ENCODE measurements around the gene GRIK1. TPM values are rescaled to one million over a fixed set of nuclear protein-coding genes. Genes with fewer than 3 reads are reported as not detected.

Gene GRIK1
- total RNA-seq, 4 donors from 2014 or later: 0.44 to 4.1 (median 2.6) TPM

DNA sequence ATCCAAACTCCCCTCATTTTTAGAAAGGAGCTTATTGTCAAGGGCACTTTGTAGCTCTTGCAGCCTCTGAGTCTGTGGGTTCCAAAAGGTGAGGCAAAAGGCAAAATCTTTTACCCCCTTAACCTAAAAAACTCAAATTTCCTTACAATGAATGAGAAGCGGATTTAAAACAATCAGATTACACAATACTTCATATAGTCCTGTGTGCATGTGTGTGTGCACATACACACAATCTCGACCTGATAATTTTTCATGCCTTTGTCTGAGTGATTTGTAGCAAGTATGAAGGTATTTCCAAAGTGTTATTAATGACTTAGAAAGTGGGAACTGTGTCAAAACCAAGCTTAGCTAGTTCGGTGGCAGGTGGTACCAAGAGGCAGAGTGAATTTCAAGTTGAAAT, 42.9 kb downstream of the GRIK1 start:
- H3K27ac ChIP-seq: no peak overlapping the region
- H3K4me3 ChIP-seq: no peak overlapping the region
- TF ChIP-seq EP300 (IDR thresholded peaks at IDR 0.05) (no peak), POLR2A (IDR thresholded peaks at IDR 0.05) (no peak)
- TF ChIP-seq, protein P1, sequence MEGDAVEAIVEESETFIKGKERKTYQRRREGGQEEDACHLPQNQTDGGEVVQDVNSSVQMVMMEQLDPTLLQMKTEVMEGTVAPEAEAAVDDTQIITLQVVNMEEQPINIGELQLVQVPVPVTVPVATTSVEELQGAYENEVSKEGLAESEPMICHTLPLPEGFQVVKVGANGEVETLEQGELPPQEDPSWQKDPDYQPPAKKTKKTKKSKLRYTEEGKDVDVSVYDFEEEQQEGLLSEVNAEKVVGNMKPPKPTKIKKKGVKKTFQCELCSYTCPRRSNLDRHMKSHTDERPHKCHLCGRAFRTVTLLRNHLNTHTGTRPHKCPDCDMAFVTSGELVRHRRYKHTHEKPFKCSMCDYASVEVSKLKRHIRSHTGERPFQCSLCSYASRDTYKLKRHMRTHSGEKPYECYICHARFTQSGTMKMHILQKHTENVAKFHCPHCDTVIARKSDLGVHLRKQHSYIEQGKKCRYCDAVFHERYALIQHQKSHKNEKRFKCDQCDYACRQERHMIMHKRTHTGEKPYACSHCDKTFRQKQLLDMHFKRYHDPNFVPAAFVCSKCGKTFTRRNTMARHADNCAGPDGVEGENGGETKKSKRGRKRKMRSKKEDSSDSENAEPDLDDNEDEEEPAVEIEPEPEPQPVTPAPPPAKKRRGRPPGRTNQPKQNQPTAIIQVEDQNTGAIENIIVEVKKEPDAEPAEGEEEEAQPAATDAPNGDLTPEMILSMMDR (IDR thresholded peaks at IDR 0.05): no peak
- no peaks in the 10 kb centered on the region for H3K36me3 ChIP-seq
- H3K4me1 ChIP-seq: no peaks in the 10 kb centered on the region
- H3K27me3 ChIP-seq: no peaks in the 10 kb centered on the region
- no peaks in the 10 kb centered on the region for H3K9me3 ChIP-seq
- no peak for DNase-seq (ENCODE audit: low spot score in 2 of 2)
- WGBS, 2 donors: 70 to 74% methylated on average over 3 of the region's 3 CpGs

DNA sequence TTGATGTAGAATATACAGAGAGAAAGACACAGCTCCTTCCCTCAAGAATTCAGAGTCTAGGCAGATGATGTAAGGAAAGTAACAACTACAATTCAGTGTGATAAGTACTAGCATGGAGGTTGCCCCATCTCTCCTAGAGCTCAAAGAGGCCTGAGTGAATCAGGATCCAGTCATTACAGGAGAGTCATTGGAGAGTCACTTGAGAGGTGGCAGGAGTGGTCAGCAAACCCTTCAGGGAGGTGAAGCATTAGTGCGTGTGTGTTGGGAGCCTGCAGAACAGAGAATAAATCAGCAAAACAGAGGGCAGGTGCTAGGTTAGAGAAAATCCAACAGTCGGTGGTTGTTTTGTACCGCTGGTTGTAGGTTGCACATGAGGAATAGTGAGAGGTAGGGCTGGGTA, 46.1 kb downstream of the GRIK1 start:
- no peak overlapping the region for H3K4me3 ChIP-seq
- H3K36me3 ChIP-seq: no peaks in the 10 kb centered on the region
- DNase-seq (ENCODE audit: low spot score in 2 of 2): no peak
- no peaks in the 10 kb centered on the region for H3K9me3 ChIP-seq
- H3K4me1 ChIP-seq: no peaks in the 10 kb centered on the region
- H3K27me3 ChIP-seq: no peaks in the 10 kb centered on the region
- H3K27ac ChIP-seq: no peak overlapping the region
- TF ChIP-seq, protein P1 (IDR thresholded peaks at IDR 0.05): no peak
- no peak for TF ChIP-seq EP300 (IDR thresholded peaks at IDR 0.05)
- TF ChIP-seq POLR2A (IDR thresholded peaks at IDR 0.05): no peak
- WGBS, 2 donors: 93 to 95% methylated on average over 3 of the region's 3 CpGs

DNA sequence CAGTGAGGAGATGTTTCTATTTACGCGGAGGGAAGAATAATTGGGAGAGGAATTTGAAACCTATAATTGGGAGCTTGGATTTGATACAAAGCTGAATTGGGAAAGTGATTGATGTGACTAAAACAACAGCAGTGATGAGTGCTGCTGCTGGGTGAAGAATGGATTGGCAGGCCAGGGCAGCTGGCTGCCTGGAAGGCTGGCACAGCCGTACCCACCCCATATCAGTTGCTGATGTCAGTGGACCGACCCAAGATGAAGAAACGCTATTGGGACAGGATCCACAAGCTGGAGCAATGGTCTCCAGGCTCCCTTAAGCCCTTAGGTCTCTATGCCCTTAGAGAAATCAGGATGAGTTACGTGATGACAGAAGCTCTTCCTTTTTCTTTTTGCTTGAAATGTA, 47.4 kb downstream of the GRIK1 start:
- no peak overlapping the region for H3K27ac ChIP-seq
- TF ChIP-seq, protein P1 (IDR thresholded peaks at IDR 0.05): no peak
- TF ChIP-seq POLR2A (IDR thresholded peaks at IDR 0.05): no peak
- no peak for TF ChIP-seq EP300 (IDR thresholded peaks at IDR 0.05)
- no peaks in the 10 kb centered on the region for H3K36me3 ChIP-seq
- H3K27me3 ChIP-seq: no peaks in the 10 kb centered on the region
- no peak for DNase-seq (ENCODE audit: low spot score in 2 of 2)
- H3K9me3 ChIP-seq: no peaks in the 10 kb centered on the region
- H3K4me3 ChIP-seq: no peak overlapping the region
- WGBS, 2 donors: 87 to 89% methylated on average over 6 of the region's 6 CpGs
- H3K4me1 ChIP-seq: no peaks in the 10 kb centered on the region

DNA sequence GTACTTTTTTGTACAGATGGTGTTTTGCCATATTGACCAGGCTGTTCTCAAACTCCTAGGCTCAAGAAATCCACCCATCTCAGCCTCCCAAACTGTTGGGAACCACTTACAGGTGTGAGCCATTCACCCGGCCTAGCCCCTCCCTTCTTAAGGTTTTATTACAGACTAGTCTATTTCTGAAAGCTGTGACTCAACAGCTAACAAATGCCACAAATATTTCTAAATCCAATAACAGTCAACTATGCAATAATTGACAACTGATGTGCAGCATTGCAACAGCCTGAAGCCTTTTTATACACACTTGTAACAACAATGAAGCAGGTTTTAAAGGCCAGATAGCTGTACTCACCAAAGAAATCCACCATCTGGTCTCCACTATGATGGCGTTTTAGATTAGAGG, 51.4 kb downstream of the GRIK1 start:
- Histone ChIP-seq H3K9me3 (no peaks in the 10 kb centered on the region), H3K36me3 (no peaks in the 10 kb centered on the region), H3K27me3 (no peaks in the 10 kb centered on the region), H3K27ac (no peak overlapping the region), H3K4me1 (no peaks in the 10 kb centered on the region), H3K4me3 (no peak overlapping the region)
- no peak for DNase-seq (ENCODE audit: low spot score in 2 of 2)
- TF ChIP-seq, protein P1 (IDR thresholded peaks at IDR 0.05): no peak
- no peak for TF ChIP-seq EP300 (IDR thresholded peaks at IDR 0.05)
- no peak for TF ChIP-seq POLR2A (IDR thresholded peaks at IDR 0.05)
- WGBS, 2 donors: 49 to 53% methylated on average over 2 of the region's 2 CpGs

DNA sequence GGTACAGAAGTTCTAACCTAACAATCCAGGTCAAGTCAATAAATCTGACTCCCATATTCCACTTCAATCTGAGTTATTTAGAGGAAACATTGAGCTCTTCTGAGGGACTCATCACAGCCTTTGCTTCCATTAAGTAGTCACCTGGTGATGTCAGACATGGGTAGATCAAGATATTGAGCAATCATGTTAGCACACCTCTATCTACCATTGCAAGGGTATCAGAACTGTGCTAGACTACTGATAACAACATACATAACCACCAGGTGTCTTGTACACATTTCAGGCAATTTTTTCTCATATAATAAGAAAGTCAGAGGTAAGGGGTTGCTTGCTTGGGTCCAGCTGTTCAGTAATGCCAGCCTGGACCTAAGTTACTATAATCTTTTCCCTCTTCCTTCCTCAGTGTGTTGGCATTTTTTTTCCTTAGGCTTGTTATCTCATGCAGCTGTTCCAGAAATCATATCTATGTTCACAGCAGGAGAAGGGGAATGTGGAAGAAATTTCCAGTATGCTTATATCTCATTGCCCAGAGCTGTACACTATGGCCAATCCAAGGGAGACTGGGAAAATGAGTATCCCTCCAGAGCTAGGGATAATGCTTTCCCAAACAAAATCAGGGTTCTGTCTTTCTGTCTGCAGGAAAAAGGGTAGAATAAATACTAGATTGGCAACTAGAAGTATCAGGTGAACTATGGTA, 52.3 kb downstream of the GRIK1 start:
- Histone ChIP-seq H3K4me3 (no peak overlapping the region), H3K27me3 (no peaks in the 10 kb centered on the region), H3K4me1 (no peaks in the 10 kb centered on the region), H3K36me3 (no peaks in the 10 kb centered on the region), H3K27ac (no peak overlapping the region), H3K9me3 (no peaks in the 10 kb centered on the region)
- TF ChIP-seq EP300 (IDR thresholded peaks at IDR 0.05) (no peak), POLR2A (IDR thresholded peaks at IDR 0.05) (no peak)
- DNase-seq (ENCODE audit: low spot score in 2 of 2): no peak

Measured in tibial nerve (tissue), 4 donors.